Thymus (tissue), 11 donors: ENCODE results near the gene MACC1. TPM values are rescaled to one million over a fixed set of nuclear protein-coding genes. Genes with fewer than 3 reads are reported as not detected.

Experiments used
- DNase-seq, 9 donors: peaks; one replicate each; pipeline ENCODE4 v3.0.0-alpha.2; 2013; ENCODE audit warnings: low spot score in 9 of 9, low read depth in 6 of 9, missing footprints in 1 of 9
- H3K27ac ChIP-seq, 2 donors: one replicate each; pipeline ENCODE4 v1.5.1; 2013; ENCODE audit warnings: control low read depth in 1 of 2, low read depth in 1 of 2, low read length in 1 of 2, mild to moderate bottlenecking in 1 of 2, moderate library complexity in 1 of 2
- H3K27me3 ChIP-seq, 2 donors: one replicate each; pipeline ENCODE4 v1.5.1; 2013; ENCODE audit warnings: low read length in 1 of 2; ENCODE audit not compliant: control insufficient read depth in 2 of 2, insufficient read depth in 1 of 2
- H3K36me3 ChIP-seq, 2 donors: one replicate each; pipeline ENCODE4 v1.5.1; 2013; ENCODE audit warnings: low read length in 1 of 2, mild to moderate bottlenecking in 1 of 2, moderate library complexity in 1 of 2; ENCODE audit not compliant: control insufficient read depth in 2 of 2, insufficient read depth in 2 of 2
- H3K4me1 ChIP-seq, 2 donors: one replicate each; pipeline ENCODE4 v1.5.1; 2013; ENCODE audit warnings: low read length in 2 of 2; ENCODE audit not compliant: control insufficient read depth in 2 of 2, insufficient read depth in 2 of 2
- H3K4me3 ChIP-seq, 2 donors: one replicate each; pipeline ENCODE4 v1.5.1; 2013; ENCODE audit warnings: low read length in 2 of 2, control low read depth in 1 of 2, mild to moderate bottlenecking in 1 of 2
- H3K9me3 ChIP-seq, 2 donors: one replicate each; pipeline ENCODE4 v1.5.1; 2013; ENCODE audit warnings: low read length in 1 of 2, mild to moderate bottlenecking in 1 of 2; ENCODE audit not compliant: control insufficient read depth in 2 of 2, insufficient read depth in 1 of 2
- WGBS: extraction: QIAGEN DNeasy Blood & Tissue Kit; methylation state at CpG from one replicate; pipeline ENCODE4 v1.1.7; 2013; 5-methylcytosine and 5-hydroxymethylcytosine counted together
- polyA plus RNA-seq: library from polyadenylated mRNA; stranded (reverse); fragments of 200-250 nt; gene quantifications from one replicate; pipeline ENCODE4 v1.2.3, GENCODE V29; 2013
- total RNA-seq: library from RNA; stranded (reverse); fragments of 120-200 nt; gene quantifications from one replicate; pipeline ENCODE4 v1.2.4, GENCODE V29; 2013
- donor health status: healthy.

The MACC1 gene
- total and polyA plus RNA-seq, 2 donors, result 0.84 to 2.2 TPM

DNA sequence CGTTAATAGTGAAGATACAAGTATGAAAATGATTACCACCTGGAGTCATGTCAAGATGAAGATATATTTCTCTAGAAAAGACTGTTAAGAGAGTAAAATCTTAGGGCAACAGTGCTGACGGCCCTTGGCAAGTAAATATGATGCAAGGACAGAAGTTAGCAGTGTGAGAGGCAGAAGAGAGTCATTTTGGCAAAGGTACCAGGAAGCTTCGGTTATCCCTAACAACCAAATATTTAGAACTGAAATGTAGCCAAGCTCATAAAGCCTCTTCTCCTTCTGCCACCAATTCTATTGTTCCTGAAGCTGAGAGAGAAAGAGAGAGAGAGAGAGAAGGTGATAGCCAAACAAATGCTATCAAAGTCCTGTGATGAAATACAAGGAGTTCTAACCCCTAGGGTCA is 109.6 kb downstream of the MACC1 start:
- H3K9me3 ChIP-seq, result no peaks in the 10 kb centered on the region
- no peaks in the 10 kb centered on the region for H3K4me1 ChIP-seq
- H3K36me3 ChIP-seq, result no peaks in the 10 kb centered on the region
- no peak overlapping the region for H3K27ac ChIP-seq
- H3K4me3 ChIP-seq, result no peak overlapping the region
- WGBS, result 97% methylated on average over 3 of the region's 3 CpGs
- DNase-seq, result no peak
- H3K27me3 ChIP-seq, result no peaks in the 10 kb centered on the region

- Histone ChIP-seq H3K9me3 (no peaks in the 10 kb centered on the region), H3K36me3 (no peaks in the 10 kb centered on the region), H3K4me3 (no peak overlapping the region), H3K27ac (no peak overlapping the region), H3K27me3 (no peaks in the 10 kb centered on the region), H3K4me1 (no peaks in the 10 kb centered on the region)
- no peak for DNase-seq
- WGBS, result 91% methylated on average over 1 of the region's 1 CpG
These were observed 112.5 kb downstream of the MACC1 start for GRCh38 chr7:20104696-20105095.

- no peak overlapping the region for H3K27ac ChIP-seq
- no peak for DNase-seq
- WGBS, result 0% methylated on average over 1 of the region's 1 CpG
- no peaks in the 10 kb centered on the region for H3K4me1 ChIP-seq
- H3K4me3 ChIP-seq, result no peak overlapping the region
- no peaks in the 10 kb centered on the region for H3K36me3 ChIP-seq
- no peaks in the 10 kb centered on the region for H3K9me3 ChIP-seq
- H3K27me3 ChIP-seq, result no peaks in the 10 kb centered on the region
These were observed 114.2 kb downstream of the MACC1 start for GRCh38 chr7:20102982-20103381.

- Histone ChIP-seq H3K27ac (no peak overlapping the region), H3K9me3 (no peaks in the 10 kb centered on the region), H3K36me3 (no peaks in the 10 kb centered on the region), H3K4me1 (no peaks in the 10 kb centered on the region), H3K27me3 (no peaks in the 10 kb centered on the region), H3K4me3 (no peak overlapping the region)
- WGBS, result 96% methylated on average over 1 of the region's 1 CpG
- DNase-seq, result no peak
These were observed 121.3 kb downstream of the MACC1 start for GRCh38 chr7:20095862-20096261.

DNA sequence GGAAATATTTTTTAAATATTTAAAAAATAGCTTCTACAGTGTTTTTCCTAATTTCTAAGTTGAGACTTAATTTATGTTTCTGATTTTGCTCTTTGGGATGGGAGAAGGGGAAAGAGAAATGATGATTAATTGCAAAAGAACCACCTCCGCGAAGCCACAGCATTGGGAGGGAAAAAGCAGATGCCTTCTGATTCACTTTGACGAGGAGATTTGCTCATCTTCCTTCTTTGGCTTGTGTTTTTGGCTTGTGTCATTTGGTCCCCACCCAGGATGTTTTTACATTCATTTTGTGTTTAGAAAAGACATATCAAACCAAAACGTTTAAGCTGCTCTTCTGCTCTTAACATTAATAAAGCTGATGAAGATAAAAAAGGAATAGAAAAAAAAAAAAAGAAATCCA is 121.7 kb downstream of the MACC1 start:
- WGBS, result 95% methylated on average over 4 of the region's 4 CpGs
- Histone ChIP-seq H3K27me3 (no peaks in the 10 kb centered on the region), H3K27ac (no peak overlapping the region), H3K4me1 (no peaks in the 10 kb centered on the region), H3K4me3 (no peak overlapping the region), H3K9me3 (no peaks in the 10 kb centered on the region), H3K36me3 (no peaks in the 10 kb centered on the region)
- no peak for DNase-seq

- 95% methylated on average over 6 of the region's 6 CpGs for WGBS
- H3K4me1 ChIP-seq, result no peaks in the 10 kb centered on the region
- no peak overlapping the region for H3K4me3 ChIP-seq
- no peak for DNase-seq
- H3K27ac ChIP-seq, result no peak overlapping the region
- no peaks in the 10 kb centered on the region for H3K36me3 ChIP-seq
- no peaks in the 10 kb centered on the region for H3K27me3 ChIP-seq
- no peaks in the 10 kb centered on the region for H3K9me3 ChIP-seq
These were observed 127.8 kb downstream of the MACC1 start for GRCh38 chr7:20089431-20089830.

DNA sequence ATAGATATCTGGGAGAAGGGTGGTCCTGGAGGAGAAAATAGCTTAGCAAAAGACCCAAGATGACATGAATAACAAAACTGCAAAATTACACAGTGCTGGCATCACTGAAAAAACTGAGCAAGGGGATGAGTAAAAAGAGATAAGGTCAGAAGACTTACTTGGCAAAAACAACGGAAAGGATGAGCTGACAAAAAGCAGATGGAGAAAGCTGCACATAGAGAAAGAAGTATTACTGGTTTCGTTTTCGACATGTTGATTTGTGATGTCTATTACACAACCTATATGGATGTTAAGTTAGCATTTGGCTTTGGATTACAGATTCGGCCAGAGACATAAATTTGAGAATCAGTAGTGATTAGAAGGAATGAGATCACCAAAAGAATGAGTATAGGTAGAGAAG is 132.1 kb downstream of the MACC1 start:
- WGBS, result 93% methylated on average over 4 of the region's 4 CpGs
- DNase-seq, result no peak
- H3K27me3 ChIP-seq, result no peaks in the 10 kb centered on the region
- no peaks in the 10 kb centered on the region for H3K4me1 ChIP-seq
- no peaks in the 10 kb centered on the region for H3K9me3 ChIP-seq
- no peak overlapping the region for H3K4me3 ChIP-seq
- H3K27ac ChIP-seq, result no peak overlapping the region
- no peaks in the 10 kb centered on the region for H3K36me3 ChIP-seq

Other genes starting within 250 kb of the MACC1 start
- gene ITGB8, start 113.5 kb upstream of the MACC1 start, total RNA-seq, result 2.3 TPM
- 2.6 TPM for gene ITGB8, start 113.5 kb upstream of the MACC1 start, polyA plus RNA-seq